H1 (cell line): ENCODE measurements around the gene HMGXB3. TPM values are rescaled to one million over a fixed set of nuclear protein-coding genes. Genes with fewer than 3 reads are reported as not detected.

Source experiments
- SIRT6 ChIP-seq: IDR thresholded peaks from one replicate; pipeline ENCODE4 v1.7.1; 2012; ENCODE audit warnings: low read length, inconsistent platforms
- polyA plus RNA-seq, 7 experiments: library from polyadenylated mRNA; depleted of rRNA in 3 of 7; stranded (reverse) in 5 of 7; unstranded in 2 of 7; fragments of >200 nt in 5 of 7; fragments of 200-250 nt in 2 of 7; gene quantifications; 1 replicate in 5 of 7; 2 replicates in 1 of 7; 4 replicates in 1 of 7; pipeline versions ENCODE4 v1.2.1 to v1.2.3, GENCODE V29; 2011 to 2013; ENCODE audit warnings: missing spikeins in 2 of 7, mixed read lengths in 2 of 7
- total RNA-seq: library from RNA; stranded (reverse); fragmentation: NEBNext Ultra II Directional; extraction: Animal tissue kit (Norgen Biotek cat#: 25700); gene quantifications from 2 replicates; pipeline ENCODE4 v1.2.1, GENCODE V29; 2021

HMGXB3 gene
- total and polyA plus RNA-seq, 2 of the 8 experiments (the other 6 are each of a cell fraction or from before 2014, with no cell fraction given): 26.8 to 28.0 TPM

GRCh38 chr5:150053713-150054392 lies 53.3 kb downstream of the HMGXB3 start (continued):
- no peak for TF ChIP-seq SIRT6
